ENCODE data around the gene FSTL4.

- TF ChIP-seq EZH2phosphoT487 (IDR thresholded peaks at IDR 0.05; ENCODE audit: low read depth, severe bottlenecking, unreplicated experiment): no peak
- TF ChIP-seq CTCF (IDR thresholded peaks at IDR 0.05; ENCODE audit: poor library complexity): no peak
These were observed 246.6 kb downstream of the FSTL4 start for GRCh38 chr5:133365738-133366137.
